PC-9 (cell line): ENCODE results near the gene MLH1. TPM values are rescaled to one million over a fixed set of nuclear protein-coding genes. Genes with fewer than 3 reads are reported as not detected.
"Not testable (repeated sequence)": the region's sequence is repeated elsewhere in the genome, so short reads cannot be mapped to it uniquely, and the experiment has no call there.

Experiments used
- BruUV-seq: library from RNA; stranded (reverse); fragments of 400-500 nt; replicated peaks from 2 replicates; lab custom pipeline; 2021; lab: Mats Ljungman, UMichigan
- CTCF ChIA-PET: fragments of 300-600 bp; sonication (Branson Sonifier 250); formaldehyde crosslinking; loops from one replicate; lab custom pipeline; 2022; ENCODE audit warnings: antibody characterized with exemption; lab: Charles Lee
- POLR2A ChIA-PET: fragments of 300-600 bp; sonication (Branson Sonifier 250); formaldehyde crosslinking; loops from one replicate; lab custom pipeline; 2022; ENCODE audit warnings: antibody characterized with exemption; ENCODE audit not compliant: unreplicated experiment; lab: Charles Lee
- DNase-seq, 2 experiments: peaks; one replicate each; pipeline versions ENCODE4 v3.0.0 to v3.0.0-alpha.2; 2015 to 2022; ENCODE audit warnings: mixed read lengths in 1 of 2
- H2AFZ ChIP-seq: fragments of 200-600 bp; sonication (generic); 2 replicates; pipeline ENCODE4 v1.8.1; 2017; ENCODE audit warnings: antibody characterized with exemption
- H3F3A ChIP-seq: fragments of 200-600 bp; sonication (generic); 2 replicates; pipeline ENCODE4 v1.8.1; 2017; ENCODE audit warnings: antibody characterized with exemption, mild to moderate bottlenecking, low read depth; ENCODE audit not compliant: insufficient read depth
- H3K27ac ChIP-seq: fragments of 200-600 bp; sonication (generic); 2 replicates; pipeline ENCODE4 v1.6.1; 2016; ENCODE audit warnings: mixed run types
- H3K27me3 ChIP-seq: fragments of 200-600 bp; sonication (generic); 2 replicates; pipeline ENCODE4 v1.6.1; 2016; ENCODE audit warnings: low read depth, mixed run types; ENCODE audit not compliant: insufficient read depth
- H3K36me3 ChIP-seq: fragments of 200-600 bp; sonication (generic); 2 replicates; pipeline ENCODE4 v1.6.1; 2016; ENCODE audit warnings: low read depth, mixed run types
- H3K4me1 ChIP-seq: fragments of 200-600 bp; sonication (generic); replicated peaks from 2 replicates; pipeline ENCODE4 v1.6.1; 2016; ENCODE audit warnings: mixed run types; ENCODE audit not compliant: insufficient read depth
- H3K4me2 ChIP-seq: fragments of 200-600 bp; sonication (generic); 2 replicates; pipeline ENCODE4 v1.6.1; 2017; ENCODE audit warnings: mixed run types
- H3K4me3 ChIP-seq: fragments of 200-600 bp; sonication (generic); 2 replicates; pipeline ENCODE4 v1.6.1; 2016; ENCODE audit warnings: mixed run types
- H3K79me2 ChIP-seq: fragments of 200-600 bp; sonication (generic); 2 replicates; pipeline ENCODE4 v1.6.1; 2017; ENCODE audit warnings: low read depth, mixed run types
- H3K9me2 ChIP-seq: fragments of 200-600 bp; sonication (generic); 2 replicates; pipeline ENCODE4 v1.8.1; 2017; ENCODE audit warnings: mild to moderate bottlenecking; ENCODE audit not compliant: insufficient read depth
- H3K9me3 ChIP-seq: fragments of 200-600 bp; sonication (generic); 2 replicates; pipeline ENCODE4 v1.8.1; 2016; ENCODE audit warnings: low read depth; ENCODE audit not compliant: insufficient read depth
- H4K20me1 ChIP-seq: fragments of 200-600 bp; sonication (generic); 2 replicates; pipeline ENCODE4 v1.8.1; 2017; ENCODE audit not compliant: insufficient read depth
- EZH2 ChIP-seq: fragments of 200-600 bp; sonication (generic); IDR thresholded peaks from 2 replicates; pipeline ENCODE4 v1.8.0; 2017; ENCODE audit warnings: antibody characterized with exemption, low read depth
- intact Hi-C: fragments of 100-400 bp; cut with micrococcal nuclease; formaldehyde crosslinking; loops from one replicate; pipeline ENCODE4 v1.10.0; 2022; ENCODE audit not compliant: unreplicated experiment
- total RNA-seq: library from RNA; stranded (reverse); gene quantifications from 2 replicates; pipeline ENCODE4 v1.2.3, GENCODE V29; 2021
- TF ChIP-seq, protein P1 (sequence below): fragments of 200-600 bp; sonication (generic); conservative IDR thresholded peaks from 2 replicates; pipeline ENCODE4 v1.6.1; 2017; ENCODE audit warnings: mixed run types, antibody characterized with exemption, mild to moderate bottlenecking, moderate library complexity

Gene MLH1
- total RNA-seq, 1 experiment from 2014 or later, result 30.9 TPM

GRCh38 chr3:37053753-37054152 is 60.4 kb downstream of the MLH1 start:
- H4K20me1 ChIP-seq, result no peaks in the 10 kb centered on the region
- no peaks in the 10 kb centered on the region for H3F3A ChIP-seq
- intact Hi-C loops, result loop anchor here (10.0 kb wide), 1 partner anchor 161 kb away; no protein-coding TSS in a partner anchor
- H3K4me2 ChIP-seq, result no peak overlapping the region
- CTCF ChIA-PET, result no interaction called here
- H3K27me3 ChIP-seq, result no peaks in the 10 kb centered on the region
- H3K36me3 ChIP-seq, result peaks cover 8% of the 10 kb centered on the region; the same call in 1 of the 2 replicates
- TF ChIP-seq, protein P1, sequence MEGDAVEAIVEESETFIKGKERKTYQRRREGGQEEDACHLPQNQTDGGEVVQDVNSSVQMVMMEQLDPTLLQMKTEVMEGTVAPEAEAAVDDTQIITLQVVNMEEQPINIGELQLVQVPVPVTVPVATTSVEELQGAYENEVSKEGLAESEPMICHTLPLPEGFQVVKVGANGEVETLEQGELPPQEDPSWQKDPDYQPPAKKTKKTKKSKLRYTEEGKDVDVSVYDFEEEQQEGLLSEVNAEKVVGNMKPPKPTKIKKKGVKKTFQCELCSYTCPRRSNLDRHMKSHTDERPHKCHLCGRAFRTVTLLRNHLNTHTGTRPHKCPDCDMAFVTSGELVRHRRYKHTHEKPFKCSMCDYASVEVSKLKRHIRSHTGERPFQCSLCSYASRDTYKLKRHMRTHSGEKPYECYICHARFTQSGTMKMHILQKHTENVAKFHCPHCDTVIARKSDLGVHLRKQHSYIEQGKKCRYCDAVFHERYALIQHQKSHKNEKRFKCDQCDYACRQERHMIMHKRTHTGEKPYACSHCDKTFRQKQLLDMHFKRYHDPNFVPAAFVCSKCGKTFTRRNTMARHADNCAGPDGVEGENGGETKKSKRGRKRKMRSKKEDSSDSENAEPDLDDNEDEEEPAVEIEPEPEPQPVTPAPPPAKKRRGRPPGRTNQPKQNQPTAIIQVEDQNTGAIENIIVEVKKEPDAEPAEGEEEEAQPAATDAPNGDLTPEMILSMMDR, result no peak
- no peak for TF ChIP-seq EZH2
- H2AFZ ChIP-seq, result no peak overlapping the region
- DNase-seq, result no peak
- H3K27ac ChIP-seq, result no peak overlapping the region
- no peaks in the 10 kb centered on the region for H3K9me3 ChIP-seq
- no peaks in the 10 kb centered on the region for H3K4me1 ChIP-seq
- BruUV-seq, result TSS peak; percentile 12
- no peaks in the 10 kb centered on the region for H3K9me2 ChIP-seq
- POLR2A ChIA-PET, result no interaction called here
- no peaks in the 10 kb centered on the region for H3K79me2 ChIP-seq
- no peak overlapping the region for H3K4me3 ChIP-seq

DNA sequence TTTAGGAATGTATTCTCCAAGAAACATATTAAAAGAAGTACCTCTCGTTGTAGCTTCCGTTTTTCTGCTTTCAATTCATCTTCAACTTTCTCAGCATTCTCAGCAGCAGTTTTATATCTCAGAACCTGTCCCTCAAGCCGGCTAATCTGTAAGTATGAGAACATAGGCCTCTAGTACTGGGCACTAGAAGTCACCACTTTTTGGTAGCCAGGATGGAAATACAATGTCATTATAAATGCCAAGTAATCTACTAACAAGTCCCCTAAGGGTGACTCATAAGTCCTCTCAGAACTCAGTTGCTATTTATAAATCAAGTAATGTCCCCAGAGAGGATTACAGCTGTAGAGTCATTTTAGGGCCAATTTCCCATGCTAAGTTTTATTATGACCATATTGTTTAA is 61.1 kb downstream of the MLH1 start:
- BruUV-seq, result no TSS peak
- no peak for DNase-seq
- Histone ChIP-seq H3K9me2 (no peaks in the 10 kb centered on the region), H3K27ac (0 out of 2 replicates have a peak overlapping the region, but pooled peaks have one; percentile 19), H3K4me1 (no peaks in the 10 kb centered on the region), H4K20me1 (no peaks in the 10 kb centered on the region), H3F3A (no peaks in the 10 kb centered on the region), H2AFZ (no peak overlapping the region), H3K36me3 (peaks cover 8% of the 10 kb centered on the region; the same call in 1 of the 2 replicates), H3K9me3 (no peaks in the 10 kb centered on the region), H3K79me2 (no peaks in the 10 kb centered on the region), H3K27me3 (no peaks in the 10 kb centered on the region), H3K4me2 (no peak overlapping the region), H3K4me3 (no peak overlapping the region)
- no peak for TF ChIP-seq EZH2
- TF ChIP-seq, protein P1, result no peak
- POLR2A ChIA-PET, result interaction anchor here (0.6 kb wide), 1 partner anchor 14 kb away, joined by 3 read pairs; no protein-coding TSS in a partner anchor
- CTCF ChIA-PET, result no interaction called here
- intact Hi-C loops, result loop anchor here (10.0 kb wide), 1 partner anchor 160 kb away; no protein-coding TSS in a partner anchor

- H3K36me3 ChIP-seq, H3K9me2 ChIP-seq, CTCF ChIA-PET, H3K4me2 ChIP-seq, H3K9me3 ChIP-seq, H2AFZ ChIP-seq, H3K79me2 ChIP-seq, H3F3A ChIP-seq, DNase-seq, H3K4me3 ChIP-seq, BruUV-seq, H3K27ac ChIP-seq, H3K27me3 ChIP-seq, H3K4me1 ChIP-seq, H4K20me1 ChIP-seq: not testable (repeated sequence)
- POLR2A ChIA-PET, result interaction anchor here (0.6 kb wide), 1 partner anchor 15 kb away, joined by 3 read pairs; no protein-coding TSS in a partner anchor
- intact Hi-C loops, result loop anchor here (10.0 kb wide), 1 partner anchor 160 kb away; no protein-coding TSS in a partner anchor
These were observed 61.8 kb downstream of the MLH1 start for GRCh38 chr3:37055077-37055476.

GRCh38 chr3:37056826-37057225 is 63.5 kb downstream of the MLH1 start:
- H4K20me1 ChIP-seq, result no peaks in the 10 kb centered on the region
- DNase-seq, result no peak
- no peaks in the 10 kb centered on the region for H3K9me2 ChIP-seq
- H3K27me3 ChIP-seq, result no peaks in the 10 kb centered on the region
- H2AFZ ChIP-seq, result no peak overlapping the region
- H3K27ac ChIP-seq, result no peak overlapping the region
- no peaks in the 10 kb centered on the region for H3K9me3 ChIP-seq
- ChIA-PET POLR2A (no interaction called here), CTCF (no interaction called here)
- no peak overlapping the region for H3K4me3 ChIP-seq
- intact Hi-C loops, result loop anchor here (10.0 kb wide), 1 partner anchor 158 kb away; no protein-coding TSS in a partner anchor
- no peaks in the 10 kb centered on the region for H3F3A ChIP-seq
- no TSS peak for BruUV-seq
- peaks cover 5% of the 10 kb centered on the region; the same call in 1 of the 2 replicates for H3K36me3 ChIP-seq
- TF ChIP-seq, protein P1, result no peak
- no peak for TF ChIP-seq EZH2
- H3K4me2 ChIP-seq, result no peak overlapping the region
- no peaks in the 10 kb centered on the region for H3K4me1 ChIP-seq
- no peaks in the 10 kb centered on the region for H3K79me2 ChIP-seq
